ENCODE results near the gene JPH2.

The JPH2 gene

DNA sequence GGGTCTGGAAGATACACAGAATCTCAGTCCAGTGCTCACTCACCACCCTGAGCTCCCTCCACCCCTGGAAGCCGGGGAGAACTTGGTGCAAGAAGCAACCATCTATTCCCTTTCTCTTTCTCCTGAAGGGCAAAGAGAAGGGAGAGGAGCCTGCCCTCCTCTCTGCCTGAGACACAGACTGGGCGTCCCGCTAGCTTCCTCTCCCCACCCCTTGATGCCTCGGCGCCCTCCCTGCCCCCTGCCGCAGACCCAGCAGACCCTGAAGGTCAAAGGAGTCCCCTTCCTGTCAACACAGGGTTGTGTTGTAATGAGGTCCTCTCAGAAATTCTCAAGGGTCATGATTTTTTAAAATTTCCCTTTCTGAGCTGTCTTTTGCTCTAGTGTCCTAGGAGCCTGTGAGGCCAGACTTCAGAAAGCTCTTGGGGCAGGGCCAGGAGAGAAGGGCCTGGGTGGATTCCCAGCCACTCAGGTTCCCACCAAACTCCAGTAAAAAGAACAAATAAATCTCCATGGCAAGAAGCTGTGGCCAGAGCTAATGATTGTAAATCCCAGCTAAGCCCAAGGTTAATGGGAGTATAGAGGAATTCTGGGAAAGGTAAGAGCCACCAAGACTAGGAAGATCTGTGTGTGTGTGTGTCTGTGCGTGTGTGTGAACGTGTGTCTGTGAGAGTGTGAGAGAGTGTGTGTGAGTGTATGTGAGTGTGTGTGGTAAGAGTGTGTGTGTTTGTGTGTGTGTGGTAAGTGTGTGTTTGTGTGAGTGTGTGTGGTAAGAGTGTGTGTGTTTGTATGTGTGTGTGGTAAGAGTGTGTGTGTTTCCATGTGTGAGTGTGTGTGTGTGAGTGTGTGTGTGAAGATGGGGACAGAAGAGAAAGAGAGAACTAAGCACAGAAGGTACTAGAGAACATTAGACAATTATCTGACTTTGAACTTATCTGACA, 1.1 kb upstream of the JPH2 start:
- DNase-seq (ENCODE audit: low read depth) = no peak

DNA sequence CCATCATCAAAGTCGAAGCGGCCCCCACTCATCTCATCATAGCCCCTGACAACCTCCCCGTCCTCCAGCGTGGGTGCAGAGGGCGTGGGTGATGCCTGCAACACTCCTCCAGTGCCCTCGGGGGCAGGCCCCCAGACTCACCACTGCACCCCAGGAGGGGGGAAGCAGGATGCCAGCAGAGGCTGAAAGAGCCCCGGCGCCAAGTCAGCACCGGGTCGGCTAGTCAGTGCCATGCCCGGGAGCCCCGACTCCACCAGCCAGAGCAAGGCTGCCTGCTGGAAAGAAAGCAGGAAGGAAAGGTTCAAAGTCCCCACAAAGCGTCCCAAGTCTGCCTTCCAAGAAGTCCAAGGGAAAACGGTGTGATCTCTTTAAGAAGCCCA, 324 bp downstream of the JPH2 start:
- DNase-seq (ENCODE audit: low read depth) = no peak

- no peak for DNase-seq (ENCODE audit: low read depth)
Measured at GRCh38 chr20:44186201-44186600, 787 bp downstream of the JPH2 start.

DNA sequence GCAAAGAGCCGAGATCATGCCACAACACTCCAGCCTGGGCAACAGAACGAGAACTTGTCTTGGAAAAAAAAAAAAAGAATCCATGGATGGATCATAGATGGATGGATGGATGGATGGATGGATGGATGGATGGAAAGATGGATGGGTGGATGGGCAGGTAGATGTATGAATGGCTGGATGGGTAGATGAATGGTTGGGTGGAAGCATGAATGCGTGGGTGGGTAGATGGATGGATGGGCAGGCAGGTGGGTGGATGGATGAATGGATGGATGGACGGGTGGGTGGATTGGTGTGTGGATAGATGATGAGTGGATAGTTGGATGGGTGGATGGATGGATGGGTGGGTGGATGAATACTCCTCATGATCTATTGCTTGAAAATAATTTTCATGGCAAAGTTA, 1.4 kb downstream of the JPH2 start:
- no peak for DNase-seq (ENCODE audit: low read depth)

GRCh38 chr20:44183282-44183681, 3.7 kb downstream of the JPH2 start:
- no peak for DNase-seq (ENCODE audit: low read depth)

DNA sequence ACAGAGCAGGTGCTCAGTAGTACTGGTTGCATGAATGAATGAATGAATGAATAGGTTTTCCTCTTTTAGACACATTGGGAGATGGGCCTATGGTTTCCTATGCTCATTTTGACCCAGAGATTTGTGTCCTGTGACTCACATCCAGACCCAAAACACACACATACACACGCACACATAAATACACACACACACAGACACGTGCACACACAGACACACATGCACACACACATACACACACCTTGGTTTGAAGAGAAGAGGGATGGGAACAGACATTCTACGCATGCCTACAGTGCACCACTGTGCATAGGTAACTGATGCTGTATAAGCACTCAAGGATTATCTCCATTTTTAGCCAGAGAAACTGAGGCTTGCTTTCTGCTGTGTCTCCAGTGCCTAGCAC, 4.1 kb downstream of the JPH2 start:
- DNase-seq (ENCODE audit: low read depth) = no peak

DNA sequence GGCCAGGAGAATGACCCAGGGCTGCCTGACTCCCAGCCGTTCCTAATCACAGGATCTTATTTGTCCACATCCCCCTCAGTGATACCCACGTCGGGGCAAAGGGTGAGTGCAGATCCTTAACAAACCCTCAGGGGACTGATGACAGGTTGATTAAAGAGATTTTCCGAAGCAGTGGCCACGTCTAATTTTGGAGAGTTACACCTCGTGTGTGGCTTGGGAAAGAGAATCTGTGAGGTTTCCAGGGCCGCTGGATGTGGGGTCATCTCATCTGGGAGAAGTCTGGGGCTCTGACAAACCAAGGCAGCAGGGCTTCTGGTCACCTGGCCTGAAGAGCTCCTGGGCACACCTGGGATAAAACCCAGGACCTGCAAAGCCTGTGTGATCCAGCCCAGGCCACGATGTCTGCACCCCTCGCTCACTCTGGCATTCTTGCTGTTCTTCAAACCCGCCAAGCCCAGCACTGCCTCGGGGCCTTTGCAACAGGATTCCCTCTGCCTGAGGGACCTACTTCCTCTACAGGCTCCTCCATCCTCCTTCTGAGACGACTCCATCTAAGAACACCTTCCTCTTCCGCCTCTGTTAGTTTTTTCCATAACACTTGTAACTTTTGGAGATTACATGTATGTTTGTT, 4.7 kb downstream of the JPH2 start:
- DNase-seq (ENCODE audit: low read depth) = no peak

DNA sequence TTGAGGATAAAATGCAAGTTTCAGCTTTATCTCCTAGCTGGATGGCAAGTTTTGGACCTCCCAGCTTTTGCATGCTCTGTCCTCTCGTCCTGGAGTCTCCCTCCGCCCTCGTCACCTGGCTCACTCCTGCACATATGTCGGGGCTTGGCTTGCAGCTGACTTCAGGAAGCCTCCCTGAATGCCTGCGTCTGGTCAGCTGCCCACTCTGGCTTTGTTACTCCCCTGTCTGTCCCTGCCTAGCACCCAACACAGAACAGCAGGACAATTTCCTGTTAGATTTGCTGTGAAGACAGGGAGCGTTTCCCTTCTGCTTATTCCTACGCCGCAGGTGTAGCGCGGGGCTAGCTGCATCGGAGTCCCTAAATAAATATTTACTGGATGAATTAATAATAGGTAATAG, 5.4 kb downstream of the JPH2 start:
- no peak for DNase-seq (ENCODE audit: low read depth)

- no peak for DNase-seq (ENCODE audit: low read depth)
Measured at GRCh38 chr20:44180814-44181213, 6.2 kb downstream of the JPH2 start.

DNA sequence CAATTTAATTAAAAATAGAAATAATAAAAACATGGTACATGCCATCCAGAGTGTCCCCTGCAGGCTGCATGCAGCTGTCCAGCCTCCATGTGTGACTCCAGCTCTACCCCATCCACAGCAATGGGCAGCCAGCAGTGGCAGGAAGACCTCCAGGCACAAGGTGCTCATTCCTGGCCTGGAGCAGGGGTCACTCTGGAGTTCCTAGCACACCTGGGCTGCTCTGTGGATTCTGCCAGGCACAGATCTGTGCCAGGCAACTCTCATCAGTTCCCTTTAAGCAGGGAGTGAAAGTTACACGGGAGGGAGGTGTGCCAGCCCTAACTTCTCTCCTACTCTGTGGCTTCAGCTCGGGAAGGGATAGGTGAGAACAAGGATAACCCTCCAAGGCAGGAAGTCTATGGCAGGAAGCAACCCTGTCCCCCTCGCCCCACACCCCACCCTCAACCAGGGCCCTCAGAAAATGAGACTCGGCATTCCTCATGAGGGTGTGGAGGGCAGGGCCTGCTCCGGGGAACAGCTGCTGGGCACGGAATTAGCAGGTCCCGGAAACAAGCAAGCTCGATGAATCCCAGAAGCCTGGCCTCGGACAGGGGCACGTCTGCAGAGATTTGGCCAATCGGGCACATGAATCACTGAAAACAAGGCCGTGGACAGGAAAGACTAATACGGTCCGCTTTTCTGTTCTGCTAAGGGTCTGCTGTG, 10.0 kb downstream of the JPH2 start:
- DNase-seq (ENCODE audit: low read depth) = no peak

DNA sequence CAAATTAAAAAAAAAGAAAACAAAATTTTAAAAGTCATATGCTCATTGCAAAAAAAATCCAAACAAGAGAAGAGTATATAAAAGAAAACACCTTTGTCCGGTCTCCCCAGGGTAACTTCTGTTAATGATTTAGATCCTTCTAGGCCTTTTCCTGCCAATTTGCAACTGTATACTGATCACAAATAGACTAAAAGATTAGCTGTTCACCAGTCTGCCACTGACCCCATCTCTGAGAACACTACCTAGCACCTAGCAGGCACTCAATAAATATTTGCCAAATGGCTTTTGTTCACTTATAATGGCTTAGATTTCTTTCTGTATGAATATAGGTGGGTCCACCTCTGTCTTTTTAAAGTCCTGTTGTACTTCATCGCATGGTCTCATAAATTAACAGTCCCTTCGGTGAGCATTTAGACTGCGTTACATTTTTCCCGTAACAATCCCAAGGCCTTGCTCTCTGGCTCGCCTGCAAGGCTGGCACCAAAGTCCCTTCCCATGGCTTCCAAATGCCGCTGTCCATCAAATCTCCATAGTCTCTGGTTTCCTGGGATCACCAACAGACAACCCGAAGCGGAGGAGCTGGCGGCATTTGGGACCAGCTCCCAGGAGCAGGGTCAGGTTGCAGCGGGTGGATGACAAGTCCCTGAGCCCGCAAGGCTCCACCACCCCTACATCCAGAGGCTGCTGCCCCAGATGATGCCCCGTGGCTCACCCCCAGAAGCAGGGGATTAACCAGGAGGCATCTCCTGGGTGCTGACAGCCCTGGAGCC, 11.8 kb downstream of the JPH2 start:
- DNase-seq (ENCODE audit: low read depth) = no peak

- DNase-seq (ENCODE audit: low read depth) = no peak
Measured at GRCh38 chr20:44173846-44174245, 13.1 kb downstream of the JPH2 start.

GRCh38 chr20:44173116-44173515, 13.9 kb downstream of the JPH2 start:
- DNase-seq (ENCODE audit: low read depth) = no peak

DNA sequence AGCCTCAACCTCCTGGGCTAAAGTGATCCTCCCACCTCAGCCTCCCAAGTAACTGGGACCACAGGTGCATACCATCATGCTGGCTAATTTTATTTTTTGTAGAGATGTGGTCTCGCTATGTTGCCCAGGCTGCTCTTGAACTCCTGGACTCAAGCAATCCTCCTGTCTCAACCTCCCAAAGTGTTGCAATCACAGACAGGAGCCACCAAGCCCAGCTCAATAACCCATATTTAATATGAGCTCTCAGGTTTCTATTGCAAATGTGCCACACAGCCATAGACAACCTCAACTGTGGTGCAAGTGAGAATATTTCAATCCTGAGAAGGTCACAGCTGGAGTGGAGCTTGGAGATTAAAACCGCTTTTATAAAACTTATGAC, 14.4 kb downstream of the JPH2 start:
- no peak for DNase-seq (ENCODE audit: low read depth)

DNA sequence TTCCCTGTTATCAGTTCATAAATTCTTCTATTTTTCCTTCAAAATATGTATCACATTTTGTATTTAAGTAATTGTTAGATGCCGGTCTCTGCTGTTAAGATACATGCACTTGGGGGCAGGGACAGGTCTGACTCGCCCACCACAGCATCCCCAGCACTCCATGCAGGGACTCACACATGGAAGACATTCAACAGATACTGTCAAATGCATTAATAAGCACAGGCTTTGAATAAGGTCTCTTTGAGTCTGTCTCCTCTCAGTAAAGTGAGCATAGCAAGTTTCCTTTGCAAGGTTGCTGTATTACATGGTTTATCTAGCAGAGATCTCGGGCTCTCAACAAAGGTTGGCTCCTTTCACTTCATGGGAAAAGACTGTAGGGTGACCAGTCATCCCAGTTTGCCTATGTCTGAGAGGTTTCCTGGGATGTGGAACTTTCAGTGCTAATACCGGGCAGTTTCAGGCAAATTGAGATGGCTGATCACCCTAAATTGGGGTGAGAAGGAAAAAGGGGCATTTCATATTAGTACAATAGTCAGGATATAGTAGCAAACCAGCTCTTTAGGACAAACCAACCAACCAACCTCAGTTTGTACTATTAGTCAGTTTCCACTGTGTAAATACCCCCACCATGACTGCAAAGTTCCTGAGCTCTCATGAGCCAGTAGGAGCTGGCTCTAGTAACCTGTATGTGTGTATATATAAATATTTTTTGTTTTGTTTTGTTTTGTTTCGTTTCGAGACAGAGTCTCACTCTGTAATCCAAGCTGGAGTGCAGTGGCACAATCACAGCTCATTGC, 15.0 kb downstream of the JPH2 start:
- DNase-seq (ENCODE audit: low read depth) = no peak

- DNase-seq (ENCODE audit: low read depth) = no peak
Measured at GRCh38 chr20:44170816-44171410, 16.1 kb downstream of the JPH2 start.

- DNase-seq (ENCODE audit: low read depth) = no peak
Measured at GRCh38 chr20:44167736-44168135, 19.3 kb downstream of the JPH2 start.

- no peak for DNase-seq (ENCODE audit: low read depth)
Measured at GRCh38 chr20:44166477-44166876, 20.5 kb downstream of the JPH2 start.

- no peak for DNase-seq (ENCODE audit: low read depth)
Measured at GRCh38 chr20:44166008-44166407, 21.0 kb downstream of the JPH2 start.

DNA sequence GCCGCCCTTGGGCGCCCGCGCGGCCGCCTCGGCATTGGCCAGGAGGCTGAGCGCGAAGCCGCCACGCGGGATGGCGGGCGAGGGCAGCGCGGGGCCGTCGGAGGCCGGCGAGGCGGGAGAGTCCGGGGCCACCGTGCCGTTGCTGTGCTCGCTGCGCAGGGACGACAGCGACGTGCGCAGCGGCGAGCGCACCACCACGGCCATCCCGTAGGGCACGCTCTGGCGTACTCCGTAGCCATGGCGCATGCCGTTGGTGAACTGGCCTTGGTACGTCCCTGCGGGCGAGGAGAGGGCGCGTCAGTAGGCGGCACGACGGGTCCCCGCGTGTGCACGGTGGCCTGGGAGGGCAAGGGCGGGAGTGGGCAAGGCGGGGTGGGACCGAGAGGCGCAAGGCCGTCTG, 26.9 kb downstream of the JPH2 start:
- no peak for DNase-seq (ENCODE audit: low read depth)

DNA sequence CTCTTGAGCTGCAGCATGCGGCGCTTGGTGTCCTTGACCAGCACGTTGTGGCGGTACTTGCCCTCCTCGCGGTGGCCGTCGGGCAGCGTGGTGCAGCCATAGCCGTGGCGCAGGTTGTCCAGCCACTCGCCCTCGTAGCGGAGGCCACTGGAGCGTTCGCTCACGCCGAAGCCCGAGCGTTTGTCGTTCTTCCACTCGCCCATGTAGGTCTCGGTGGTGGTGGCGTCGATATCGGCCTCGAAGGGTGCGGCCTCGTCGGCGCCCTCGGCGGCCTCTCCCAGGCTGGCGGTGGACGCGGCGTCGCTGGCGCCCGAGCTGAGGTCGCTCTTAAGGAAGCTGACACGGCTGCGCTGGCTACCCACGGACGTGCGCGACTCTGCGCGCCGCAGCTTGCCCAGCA, 27.3 kb downstream of the JPH2 start:
- no peak for DNase-seq (ENCODE audit: low read depth)
